Right ventricle myocardium superior (tissue), 1 donor: ENCODE measurements around the gene ABCC6. TPM values are rescaled to one million over a fixed set of nuclear protein-coding genes. Genes with fewer than 3 reads are reported as not detected.
"Not testable (repeated sequence)": the region's sequence is repeated elsewhere in the genome, so short reads cannot be mapped to it uniquely, and the experiment has no call there.

ENCODE experiments used
- ATAC-seq: fragments of 200-7000 bp; cut with Tn5 transposase; one replicate; pipeline ENCODE4 v1.9.1; 2020; ENCODE audit warnings: mild to moderate bottlenecking; ENCODE audit not compliant: poor library complexity
- DNase-seq: peaks from one replicate; pipeline ENCODE4 v3.0.0-alpha.2; 2020
- intact Hi-C: fragments of 100-400 bp; cut with DNase I; formaldehyde crosslinking; loops from one replicate; pipeline ENCODE4 v1.11.2; 2022
- total RNA-seq: library from RNA; stranded (reverse); fragmentation: NEBNext Ultra II Directional; extraction: Animal tissue kit (Norgen Biotek cat#: 25700); gene quantifications from one replicate; pipeline ENCODE4 v1.2.1, GENCODE V29; 2021
- donor health status: DM: no; HTN: yes; CAD: no; lungs with severe emphysema.

Gene ABCC6
- total RNA-seq, 1 donor from 2014 or later: 1.5 TPM

- no peak for DNase-seq
- ATAC-seq: no peak
- intact Hi-C loops: no loop called here
Observed at GRCh38 chr16:16169615-16170014, 53.7 kb downstream of the ABCC6 start.

DNA sequence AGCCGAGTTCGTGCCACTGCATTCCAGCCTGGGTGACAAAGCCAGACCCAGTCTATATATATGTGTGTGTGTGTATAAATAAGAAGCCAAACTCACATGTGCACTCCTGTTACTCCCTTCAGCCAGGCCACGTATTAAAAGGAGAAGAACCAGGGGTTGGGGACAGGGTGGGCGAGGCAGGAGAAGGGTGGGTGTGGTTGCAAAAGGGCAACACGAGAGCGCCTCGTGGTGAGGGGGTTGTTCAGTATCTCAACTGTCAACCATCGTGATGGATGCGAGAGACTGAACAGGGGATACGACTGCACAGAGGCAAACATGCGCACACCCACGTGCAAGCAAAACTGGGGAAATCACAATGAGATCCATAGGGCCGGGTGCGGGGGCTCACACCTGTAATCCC is 54.9 kb downstream of the ABCC6 start:
- no peak for DNase-seq
- no peak for ATAC-seq
- intact Hi-C loops: no loop called here

- DNase-seq (no peak), ATAC-seq (no peak)
- intact Hi-C loops: no loop called here
Observed at GRCh38 chr16:16167927-16168326, 55.4 kb downstream of the ABCC6 start.

DNA sequence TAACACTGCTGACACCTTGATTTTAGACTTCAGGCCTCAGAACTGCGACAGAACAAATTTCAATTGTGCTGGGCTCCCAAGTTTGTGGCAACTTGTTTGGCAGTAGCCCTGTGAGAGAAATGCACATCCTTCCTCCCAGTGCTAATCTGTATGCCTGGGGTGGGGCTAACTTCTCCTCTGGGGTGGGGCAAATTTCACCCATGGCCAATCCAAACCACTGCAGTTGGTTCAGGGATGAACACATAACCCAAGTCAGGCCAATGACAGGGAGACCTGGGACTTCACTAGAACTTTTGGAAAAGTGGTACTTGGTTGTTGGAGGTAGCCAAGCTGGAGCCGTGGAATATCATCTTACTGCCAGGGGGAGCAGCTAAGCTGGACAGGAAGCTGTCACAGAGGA is 56.3 kb downstream of the ABCC6 start:
- DNase-seq (no peak), ATAC-seq (no peak)
- intact Hi-C loops: no loop called here

DNA sequence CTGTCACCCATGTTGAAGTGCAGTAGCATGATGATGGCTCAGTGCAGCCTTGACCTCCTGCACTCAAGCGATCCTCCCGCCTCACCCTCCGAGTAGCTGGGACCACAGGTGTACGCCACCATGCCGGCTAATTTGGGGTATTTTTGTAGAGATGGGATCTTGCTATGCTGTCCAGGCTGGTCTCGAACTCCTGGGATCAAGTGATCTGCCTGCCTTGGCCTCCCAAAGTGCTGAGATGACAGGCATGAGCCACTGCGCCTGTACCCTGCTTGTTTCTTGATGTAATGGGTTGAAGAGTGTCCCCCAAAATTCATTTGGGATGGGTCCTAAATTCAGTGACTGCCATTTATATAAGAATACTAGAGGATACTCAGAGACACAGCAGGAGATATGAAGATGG is 57.2 kb downstream of the ABCC6 start:
- DNase-seq: no peak
- intact Hi-C loops: no loop called here
- no peak for ATAC-seq

GRCh38 chr16:16164243-16164642 is 59.1 kb downstream of the ABCC6 start:
- no peak for ATAC-seq
- intact Hi-C loops: no loop called here
- DNase-seq: no peak

DNA sequence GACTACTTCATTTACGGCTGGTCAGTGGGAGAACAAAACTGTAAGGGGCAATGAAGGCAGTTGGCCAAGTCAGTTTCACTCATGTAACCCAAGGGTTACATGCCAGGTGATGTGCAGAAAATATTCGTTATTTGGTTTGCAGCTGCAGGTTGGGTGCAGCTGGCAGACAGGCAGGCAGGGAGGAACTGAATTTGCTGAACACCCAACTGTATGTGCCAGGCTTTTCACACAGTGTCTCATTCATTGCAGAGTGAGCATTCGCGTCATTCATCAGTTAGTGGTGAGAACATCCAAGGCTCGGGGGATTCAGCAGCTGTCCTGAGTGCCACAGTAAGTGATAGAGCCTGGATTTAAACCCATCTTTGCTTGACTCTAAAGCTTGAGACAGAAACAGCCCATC is 59.7 kb downstream of the ABCC6 start:
- DNase-seq: no peak
- intact Hi-C loops: no loop called here
- ATAC-seq: no peak

DNA sequence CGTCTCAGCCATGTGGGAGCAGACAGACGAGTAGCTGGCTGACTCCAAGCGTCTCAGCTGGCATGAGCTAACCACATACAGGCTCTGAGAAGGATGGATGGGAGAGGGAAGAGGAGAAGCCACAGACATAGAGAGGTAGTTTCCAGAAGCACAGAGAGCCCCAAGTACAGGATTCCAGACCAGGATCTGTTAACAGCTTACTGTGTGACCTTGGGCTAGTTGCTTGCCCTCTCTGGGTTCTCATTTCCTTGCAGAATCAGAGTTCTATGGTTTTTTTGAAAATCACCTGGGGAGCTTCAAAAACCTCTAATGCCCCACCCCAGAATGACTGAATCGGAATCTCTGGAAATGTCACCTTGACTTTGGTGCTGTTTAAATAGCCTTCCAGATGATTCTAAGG is 60.2 kb downstream of the ABCC6 start:
- no peak for DNase-seq
- intact Hi-C loops: no loop called here

DNA sequence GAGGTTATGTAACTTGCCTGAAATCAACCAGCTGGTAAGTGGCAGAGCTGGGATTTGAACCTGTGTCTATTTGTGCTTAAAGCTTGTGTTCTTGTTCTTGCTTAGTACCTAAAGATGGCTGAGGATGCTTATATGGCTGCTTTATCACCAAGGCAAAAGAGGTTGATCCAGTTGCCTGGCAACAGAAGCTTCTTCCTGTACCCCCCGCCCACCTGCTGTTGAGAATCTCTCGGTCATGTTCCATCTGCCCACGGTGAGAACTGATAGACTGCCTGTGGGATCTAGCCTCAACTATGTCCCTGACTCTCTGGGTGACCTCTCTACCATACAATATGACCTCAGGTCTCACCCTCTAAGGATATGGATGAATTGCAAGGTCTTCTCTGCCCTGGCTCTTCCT is 60.7 kb downstream of the ABCC6 start:
- ATAC-seq: no peak
- no peak for DNase-seq
- intact Hi-C loops: no loop called here

More for the DNA sequence above, 60.2 kb downstream of the ABCC6 start:
- ATAC-seq: no peak

DNA sequence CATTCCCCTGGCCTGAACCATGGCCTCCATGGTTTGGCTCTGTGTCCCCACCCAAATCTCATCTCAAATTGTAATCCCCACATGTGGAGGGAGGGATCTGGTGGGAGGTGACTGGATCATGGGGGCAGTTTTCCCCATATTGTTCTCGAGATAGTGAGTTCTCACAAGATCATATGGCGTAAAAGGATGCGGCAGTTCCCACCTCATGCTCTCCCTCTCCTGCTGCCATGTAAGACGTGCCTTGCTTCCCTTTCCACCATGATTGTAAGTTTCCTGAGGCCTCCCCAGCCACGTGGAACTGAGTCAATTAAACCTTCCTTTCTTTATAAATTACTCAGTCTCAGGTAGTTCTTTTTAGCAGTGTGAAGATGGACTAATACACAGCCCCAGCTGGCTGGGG is 61.5 kb downstream of the ABCC6 start:
- DNase-seq, intact Hi-C loops: not testable (repeated sequence)

GRCh38 chr16:16161319-16161718 is 62.0 kb downstream of the ABCC6 start:
- no peak for DNase-seq
- no peak for ATAC-seq

More for the DNA sequence above, 61.5 kb downstream of the ABCC6 start:
- ATAC-seq: not testable (repeated sequence)

GRCh38 chr16:16159662-16160061 is 63.6 kb downstream of the ABCC6 start:
- no peak for ATAC-seq
- intact Hi-C loops: no loop called here
- DNase-seq: no peak

More at GRCh38 chr16:16161319-16161718, 62.0 kb downstream of the ABCC6 start:
- intact Hi-C loops: no loop called here

- intact Hi-C loops: no loop called here
- no peak for ATAC-seq
- no peak for DNase-seq
Observed at GRCh38 chr16:16158741-16159374, 64.4 kb downstream of the ABCC6 start.

DNA sequence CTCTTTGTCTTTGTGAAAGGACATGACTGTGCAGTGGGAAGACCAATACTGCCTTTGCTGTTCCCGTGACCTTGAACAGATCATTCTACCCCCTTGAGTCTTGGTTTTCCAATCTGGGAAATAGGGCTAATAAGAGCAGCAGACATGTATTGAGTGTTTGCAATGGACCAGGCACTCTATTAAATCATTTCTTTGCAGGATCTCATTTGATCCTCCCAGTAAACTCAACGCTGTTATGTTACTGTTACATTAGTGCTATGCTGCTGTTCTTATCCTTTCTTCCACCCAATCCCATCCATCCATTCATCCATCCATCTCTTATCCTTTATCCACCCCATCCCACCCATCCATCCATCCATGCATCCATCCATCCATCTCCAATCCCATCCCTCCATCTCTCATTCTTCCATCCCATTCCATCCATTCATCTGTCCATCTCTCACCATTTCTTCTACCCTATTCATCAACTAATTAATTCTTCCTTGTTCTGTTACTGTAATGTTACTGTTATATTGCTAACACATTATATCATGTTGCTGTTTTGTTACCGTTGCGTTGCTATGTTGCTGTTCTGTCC is 65.1 kb downstream of the ABCC6 start:
- ATAC-seq: no peak
- no peak for DNase-seq
- intact Hi-C loops: no loop called here

DNA sequence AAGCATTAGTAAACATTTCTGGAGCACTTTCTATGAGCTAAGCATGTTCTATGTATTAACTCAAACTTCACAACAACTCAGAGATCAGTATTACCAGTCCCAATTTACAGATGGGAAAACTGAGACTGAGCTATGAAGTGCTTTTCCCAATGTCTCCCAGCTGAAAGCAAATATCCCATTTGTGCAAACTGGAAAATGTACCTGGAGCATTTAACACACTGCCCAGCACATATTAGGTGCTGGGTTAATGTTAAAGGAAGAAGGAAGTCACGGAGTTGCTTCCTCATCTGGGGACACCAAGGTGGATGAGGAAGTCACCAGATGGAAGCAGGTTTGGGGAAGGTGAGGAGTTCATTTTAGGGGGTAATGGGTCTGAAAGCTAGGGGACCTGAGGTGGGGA is 66.1 kb downstream of the ABCC6 start:
- DNase-seq (no peak), ATAC-seq (no peak)
- intact Hi-C loops: no loop called here

DNA sequence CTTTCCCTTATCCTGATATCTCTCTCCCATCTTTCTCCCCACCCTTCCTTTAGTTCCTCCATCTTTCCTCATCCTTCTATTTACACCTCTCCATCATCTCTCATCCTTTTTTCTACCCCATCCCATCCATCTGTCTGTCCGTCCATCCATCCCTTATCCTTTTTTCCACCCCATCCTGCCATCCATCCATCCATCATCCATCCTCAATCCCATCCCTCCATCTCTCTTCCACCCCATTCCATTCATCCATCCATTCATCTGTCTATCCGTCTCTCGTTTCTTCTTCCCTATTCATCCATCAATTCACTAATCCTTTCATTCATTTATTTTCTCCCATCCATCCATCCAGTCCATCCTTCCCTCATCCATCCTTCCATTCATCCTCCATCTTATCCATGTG is 68.1 kb downstream of the ABCC6 start:
- no peak for ATAC-seq
- intact Hi-C loops: no loop called here
- DNase-seq: no peak

DNA sequence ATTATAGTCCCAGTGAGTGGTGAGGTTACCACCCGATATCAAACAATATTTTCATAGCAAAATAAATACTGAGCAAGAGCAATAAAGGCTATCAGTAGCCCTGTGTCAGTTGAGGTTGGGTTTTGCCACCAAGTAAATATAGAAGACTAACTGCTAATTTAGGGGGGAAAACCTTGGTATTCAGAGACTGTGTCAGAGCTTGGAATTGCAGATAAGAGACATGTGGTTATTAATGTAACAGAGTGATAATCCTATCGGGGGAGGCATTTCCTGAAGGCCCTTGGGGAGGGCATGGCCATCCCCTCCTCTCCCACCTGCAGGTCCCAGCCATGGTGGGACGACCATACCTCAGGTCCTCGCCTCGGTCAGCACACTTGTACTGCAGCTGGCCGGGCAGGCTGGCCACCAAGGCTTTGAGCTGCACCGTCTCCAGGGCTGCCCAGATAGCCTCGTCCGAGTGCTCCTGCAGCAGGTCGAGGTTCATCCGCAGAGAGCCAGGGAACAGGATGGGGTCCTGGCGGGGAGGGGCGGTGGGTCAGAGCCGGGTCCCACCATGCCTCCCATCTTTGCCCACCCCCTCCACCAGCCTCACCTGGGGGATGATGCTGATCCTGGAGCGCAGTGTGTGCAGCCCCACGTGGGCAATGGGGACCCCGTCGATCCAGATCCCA is 68.9 kb downstream of the ABCC6 start:
- DNase-seq: peak; percentile 12
- intact Hi-C loops: no loop called here
- ATAC-seq: no peak

GRCh38 chr16:16153000-16153399 is 70.3 kb downstream of the ABCC6 start:
- intact Hi-C loops, ATAC-seq: not testable (repeated sequence)
- DNase-seq: peak; percentile 18

DNA sequence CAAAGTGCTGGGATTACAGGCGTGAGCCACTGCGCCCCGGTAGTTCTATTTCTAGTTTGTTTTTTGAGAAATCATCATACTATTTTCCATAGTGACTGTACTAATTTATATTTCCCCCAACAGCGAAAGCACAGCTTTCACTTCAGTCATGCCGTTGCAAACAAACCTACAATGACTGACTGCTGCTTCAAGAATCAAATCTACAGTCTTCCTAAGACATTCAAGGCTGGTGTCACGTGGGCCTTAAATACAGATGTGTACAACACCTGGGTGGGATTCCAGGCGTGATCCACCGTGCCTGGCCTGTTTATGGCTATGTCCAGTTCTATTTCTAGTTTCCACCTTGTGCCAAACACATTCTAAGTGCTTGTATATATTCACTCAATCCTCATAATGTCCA is 72.0 kb downstream of the ABCC6 start:
- no peak for DNase-seq
- no peak for ATAC-seq
- intact Hi-C loops: no loop called here

DNA sequence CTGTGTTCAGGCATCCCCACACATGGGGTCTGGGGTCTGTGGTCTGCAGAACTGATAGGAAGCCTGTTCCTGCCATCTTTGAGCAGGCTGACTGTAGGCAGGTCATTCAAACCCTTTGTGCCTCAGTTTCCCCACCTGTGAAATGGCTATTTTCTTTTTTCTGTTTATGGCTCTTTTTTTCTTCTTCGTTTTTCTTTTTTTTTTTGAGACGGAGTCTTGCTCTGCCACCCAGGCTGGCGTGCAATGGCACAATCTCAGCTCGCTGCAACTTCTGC is 72.5 kb downstream of the ABCC6 start:
- intact Hi-C loops: no loop called here
- no peak for DNase-seq
- no peak for ATAC-seq
